Measurements from ENCODE around the gene NCOA4.
"Not testable (repeated sequence)": the region's sequence is repeated elsewhere in the genome, so short reads cannot be mapped to it uniquely, and the experiment has no call there.

The NCOA4 gene

DNA sequence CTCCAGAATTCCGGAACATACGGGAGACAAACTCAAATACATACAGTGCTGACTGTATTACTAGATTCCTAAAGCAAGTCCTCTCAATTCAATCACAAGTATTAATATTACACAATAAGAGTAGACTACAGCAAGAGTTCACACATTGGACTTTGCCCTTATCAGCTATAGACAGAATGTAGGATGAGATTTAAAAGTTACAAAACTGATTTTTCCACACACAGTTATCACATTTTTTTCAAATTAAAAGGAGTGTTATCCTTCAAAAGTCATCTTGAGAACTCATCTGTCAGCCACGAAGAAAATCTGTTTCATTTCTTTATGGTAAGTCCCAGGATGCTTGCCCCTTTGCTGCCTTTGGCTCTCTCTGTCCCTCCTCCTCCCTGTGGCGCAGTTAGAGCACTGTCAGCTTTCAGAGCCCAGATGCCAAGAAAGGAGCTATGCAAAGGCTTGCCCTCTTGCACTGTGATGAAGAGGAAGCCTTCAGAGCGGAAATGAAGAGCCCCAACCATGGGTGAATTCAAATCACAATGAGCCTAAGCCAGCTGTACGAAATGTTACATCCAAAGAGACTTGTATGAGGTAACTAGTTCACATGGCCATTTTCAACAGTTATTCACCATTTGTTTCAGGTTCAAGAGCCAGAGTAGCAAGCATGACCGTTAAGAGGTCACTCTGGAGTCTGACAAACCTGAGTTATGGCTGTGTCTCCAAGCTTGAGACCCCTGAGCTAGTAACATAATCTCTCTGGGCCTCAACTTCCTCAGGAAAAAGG, 10.7 kb downstream of the NCOA4 start:
- no peak for DNase-seq (ENCODE audit: low read depth)

GRCh38 chr10:46019177-46019528, 11.3 kb downstream of the NCOA4 start:
- no peak for DNase-seq (ENCODE audit: low read depth)

DNA sequence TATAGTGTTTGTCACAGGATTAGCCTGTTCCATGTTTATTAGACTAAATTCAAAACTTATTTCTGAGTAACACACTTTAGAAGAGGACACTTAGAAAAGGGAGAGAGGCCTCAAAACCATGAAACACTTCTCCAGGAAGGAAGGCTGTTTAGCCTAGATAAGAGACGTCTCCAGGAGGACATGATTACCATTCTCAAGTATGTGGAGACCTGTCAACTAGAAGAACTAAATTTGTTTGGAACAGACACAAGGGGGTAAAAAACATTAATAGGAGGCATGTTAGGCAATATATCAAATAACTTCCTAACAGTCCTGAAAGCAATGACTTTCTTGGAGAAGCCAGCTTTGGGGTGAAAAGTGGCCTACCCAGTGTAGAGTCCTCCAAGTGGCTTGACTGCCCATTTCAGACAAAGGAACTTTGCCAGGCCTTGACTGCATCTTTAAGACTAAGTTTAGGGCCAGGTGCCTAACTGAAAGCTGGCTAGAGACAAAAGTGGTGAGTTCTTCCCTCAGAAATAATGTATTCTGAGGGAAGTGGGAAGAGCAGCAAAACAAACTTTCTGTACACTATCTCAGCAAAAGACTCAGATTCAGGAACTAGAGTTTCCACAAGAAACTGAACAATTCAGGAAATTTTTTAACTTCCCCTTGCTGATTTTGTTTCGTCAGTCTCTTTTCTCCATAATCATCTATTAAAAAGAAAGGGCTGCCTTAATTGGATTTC, 11.8 kb downstream of the NCOA4 start:
- DNase-seq (ENCODE audit: low read depth): no peak

DNA sequence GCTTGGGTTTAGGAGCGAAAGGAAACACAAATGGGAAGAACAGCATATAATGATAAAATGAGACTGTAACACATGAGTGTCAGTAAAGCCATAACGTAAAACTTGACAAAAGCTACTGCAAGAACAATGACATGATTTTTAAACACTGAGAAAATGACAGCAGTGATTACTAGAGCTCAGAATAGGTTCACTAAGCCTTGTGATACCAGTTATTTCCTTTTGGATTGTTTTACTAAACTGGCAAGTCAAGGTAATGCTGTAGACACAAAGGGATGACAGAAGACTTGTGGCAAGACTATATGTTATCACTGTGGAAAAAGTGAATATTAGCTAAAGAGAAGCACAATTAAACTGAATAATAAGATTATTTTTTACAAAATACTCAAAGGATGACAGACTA, 12.7 kb downstream of the NCOA4 start:
- no peak for DNase-seq (ENCODE audit: low read depth)

DNA sequence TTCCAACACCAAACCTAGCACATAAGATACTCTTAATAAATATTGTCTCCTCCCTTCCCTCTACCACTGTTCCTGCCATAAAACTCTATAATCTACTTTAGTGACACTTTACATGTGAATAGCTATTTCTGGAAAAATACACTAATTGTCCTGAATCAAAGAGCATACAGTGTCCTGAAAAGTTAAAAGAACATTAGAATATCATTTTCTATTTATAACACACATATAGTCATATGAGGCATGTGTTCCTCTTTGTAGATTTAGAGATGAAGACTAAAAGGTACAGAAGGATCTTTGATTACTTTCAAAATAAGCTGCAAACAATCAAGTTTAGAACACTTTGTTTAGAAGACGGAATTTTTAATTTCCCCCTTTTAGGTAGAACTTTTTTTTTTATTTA, 13.6 kb downstream of the NCOA4 start:
- no peak for DNase-seq (ENCODE audit: low read depth)

- no peak for DNase-seq (ENCODE audit: low read depth)
Observed at GRCh38 chr10:46016190-46016589, 14.2 kb downstream of the NCOA4 start.

- DNase-seq (ENCODE audit: low read depth): no peak
Observed at GRCh38 chr10:46014683-46015405, 15.6 kb downstream of the NCOA4 start.

GRCh38 chr10:46014206-46014605, 16.2 kb downstream of the NCOA4 start:
- DNase-seq (ENCODE audit: low read depth): no peak

DNA sequence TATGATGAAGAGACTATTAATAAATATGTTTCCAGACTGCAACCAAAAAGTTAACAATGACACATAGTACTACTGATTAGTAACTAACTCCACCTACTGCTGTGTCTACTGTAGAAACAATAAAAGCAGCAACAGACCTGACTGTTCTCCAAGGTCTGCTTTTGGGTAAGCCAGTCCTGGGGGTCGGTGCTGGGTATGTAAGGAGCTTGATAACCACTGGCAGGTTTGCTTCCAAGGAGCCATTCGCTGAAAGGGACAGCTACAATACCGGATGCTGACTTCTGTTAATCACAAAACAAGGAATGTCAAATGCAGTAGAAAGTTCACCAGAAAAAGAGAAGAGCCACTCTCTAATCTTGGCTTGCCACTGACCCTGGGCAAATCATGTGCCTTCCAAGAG, 17.7 kb downstream of the NCOA4 start:
- no peak for DNase-seq (ENCODE audit: low read depth)

GRCh38 chr10:46006219-46006618, 24.2 kb downstream of the NCOA4 start:
- DNase-seq (ENCODE audit: low read depth): no peak

GRCh38 chr10:46005383-46005782, 25.0 kb downstream of the NCOA4 start:
- no peak for DNase-seq (ENCODE audit: low read depth)

DNA sequence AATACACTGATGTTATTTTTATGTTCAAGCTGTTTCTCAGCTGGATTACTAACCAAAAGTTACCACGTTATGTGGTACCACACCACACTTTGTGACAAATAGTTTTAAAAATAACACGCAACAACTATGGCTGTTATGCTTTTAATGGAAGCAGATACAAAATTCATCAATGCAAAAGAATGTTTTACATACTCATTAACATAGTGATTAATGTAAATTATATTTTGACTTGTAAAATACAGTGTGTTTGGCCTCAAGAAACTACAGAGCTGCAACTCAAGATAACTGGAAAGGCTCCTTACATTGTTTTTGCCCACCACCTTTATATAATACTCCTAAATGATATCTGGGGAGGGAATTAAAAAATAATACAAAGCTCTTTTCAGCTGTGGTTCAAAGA, 25.5 kb downstream of the NCOA4 start:
- no peak for DNase-seq (ENCODE audit: low read depth)

- DNase-seq (ENCODE audit: low read depth): no peak
Observed at GRCh38 chr10:46002916-46003693, 27.3 kb downstream of the NCOA4 start.

- not testable (repeated sequence) for DNase-seq (ENCODE audit: low read depth)
Observed at GRCh38 chr10:46002189-46002687, 28.2 kb downstream of the NCOA4 start.

- DNase-seq (ENCODE audit: low read depth): no peak
Observed at GRCh38 chr10:46001187-46001756, 29.2 kb downstream of the NCOA4 start.

DNA sequence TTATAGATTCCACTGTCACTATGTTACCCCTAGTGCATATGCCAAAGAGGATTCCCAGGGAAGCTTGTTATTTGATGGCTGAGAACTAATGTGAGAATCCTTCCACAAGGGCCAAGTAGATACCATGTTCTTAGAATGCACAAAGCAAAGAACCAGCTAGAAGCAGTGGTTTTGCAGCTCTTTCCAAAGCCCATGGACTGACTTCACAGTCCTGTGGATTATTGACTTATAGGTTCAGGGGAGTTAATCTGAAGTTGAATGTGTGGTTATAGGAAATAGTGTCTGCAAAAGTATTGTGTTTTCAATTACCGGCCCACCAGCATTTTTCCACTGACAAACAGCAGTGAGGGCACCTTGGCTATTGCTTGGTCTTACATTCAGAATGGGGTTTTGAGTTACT, 29.9 kb downstream of the NCOA4 start:
- DNase-seq (ENCODE audit: low read depth): no peak

DNA sequence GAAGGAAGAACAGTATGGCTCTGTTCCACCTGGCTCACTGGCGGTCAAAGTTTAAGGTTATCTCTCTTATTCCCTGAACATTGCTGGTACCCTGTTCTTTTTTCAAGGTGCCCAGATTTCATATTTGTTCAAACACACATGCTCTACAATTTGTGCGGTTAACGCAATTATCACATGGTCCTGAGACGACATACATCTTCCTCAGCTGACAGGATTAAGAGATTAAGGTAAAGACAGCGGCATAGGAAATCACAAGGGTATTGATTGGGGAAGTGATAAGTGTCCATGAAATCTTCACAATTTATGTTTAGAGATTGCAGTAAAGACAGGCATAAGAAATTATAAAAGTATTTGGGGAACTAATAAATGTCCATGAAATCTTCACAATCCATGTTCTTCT, 30.5 kb downstream of the NCOA4 start:
- DNase-seq (ENCODE audit: low read depth): not testable (repeated sequence)

DNA sequence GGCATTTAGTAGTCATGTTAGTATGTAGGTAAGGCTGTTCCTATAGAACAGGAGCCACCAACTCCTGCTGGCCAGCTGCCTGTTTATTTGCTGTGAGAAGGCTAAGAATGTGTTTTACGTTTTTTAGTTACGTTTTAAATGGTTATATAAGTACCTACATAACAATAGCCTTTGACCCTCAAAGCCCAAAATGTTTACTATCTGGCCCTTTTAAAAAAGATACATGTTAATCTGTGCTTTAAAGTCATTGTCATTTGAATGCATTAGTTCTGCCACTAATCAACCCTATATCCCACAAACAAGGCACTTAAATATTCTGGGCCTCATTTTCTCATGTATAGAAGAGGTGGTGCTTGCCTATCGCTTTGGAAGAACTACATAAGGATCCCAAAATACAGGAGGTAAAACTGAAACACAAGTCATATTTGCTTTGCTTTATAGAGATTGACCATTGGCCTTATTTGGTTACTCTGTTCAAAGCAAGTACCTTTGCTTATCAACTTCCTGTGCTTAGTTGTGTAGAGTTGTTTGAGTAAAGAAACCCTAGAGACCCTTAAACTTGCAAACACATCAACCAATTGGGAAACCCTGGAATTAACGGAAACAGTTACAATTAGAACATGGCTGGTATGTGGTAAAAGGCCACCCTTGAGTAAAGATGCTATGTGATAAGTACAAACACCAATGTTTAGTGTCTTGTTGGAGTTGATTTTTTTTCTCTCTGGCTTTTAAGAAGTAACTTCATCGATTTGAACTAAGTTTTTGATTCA, 32.2 kb downstream of the NCOA4 start:
- DNase-seq (ENCODE audit: low read depth): no peak

DNA sequence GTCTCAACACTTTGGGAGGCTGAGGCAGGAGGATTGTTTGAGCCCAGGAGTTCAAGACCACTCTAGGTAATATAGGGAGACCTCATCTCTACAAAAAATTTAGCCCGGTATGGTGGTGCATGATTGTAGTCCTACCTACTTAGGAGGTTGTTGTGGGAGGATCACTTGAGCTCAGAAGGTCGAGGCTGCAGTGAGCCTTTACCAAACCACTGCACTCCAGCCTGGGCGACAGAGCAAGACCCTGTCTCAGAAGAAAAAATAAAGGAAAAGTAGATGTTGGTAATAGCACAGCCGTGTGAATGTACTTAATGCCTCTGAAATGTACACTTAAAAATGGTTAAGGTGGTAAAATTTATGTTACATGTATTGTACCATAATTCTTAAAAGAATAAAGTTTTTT, 32.9 kb downstream of the NCOA4 start:
- no peak for DNase-seq (ENCODE audit: low read depth)

- DNase-seq (ENCODE audit: low read depth): not testable (repeated sequence)
Observed at GRCh38 chr10:45985590-45985989, 44.8 kb downstream of the NCOA4 start.

- DNase-seq (ENCODE audit: low read depth): not testable (repeated sequence)
Observed at GRCh38 chr10:45984473-45984872, 46.0 kb downstream of the NCOA4 start.

All from HS-27A (cell line).